Measurements from ENCODE around the gene DEPDC7. TPM values are rescaled to one million over a fixed set of nuclear protein-coding genes. Genes with fewer than 3 reads are reported as not detected.

The DEPDC7 gene
- total and polyA plus RNA-seq, 2 of the 4 experiments (the other 2 are of a cell fraction), result 7.4 to 9.7 TPM

GRCh38 chr11:32990481-32990880 is 25.2 kb upstream of the DEPDC7 start:
- no peak overlapping the region for H3K4me3 ChIP-seq (ENCODE audit: insufficient read depth, low read depth, low read length)
- ATAC-seq (ENCODE audit: low read depth) (no peak), DNase-seq (no peak)
- dilution Hi-C loops (cut with HindIII; ENCODE audit: low sequenced_read_pairs, unreplicated experiment) (no loop called here), intact Hi-C loops (cut with micrococcal nuclease) (no loop called here), in situ Hi-C loops (cut with MboI; ENCODE audit: low sequenced_read_pairs) (no loop called here)
- H3K4me1 ChIP-seq (ENCODE audit: control insufficient read depth, insufficient read depth, low read length), result no peaks in the 10 kb centered on the region
- H3K4ac ChIP-seq (ENCODE audit: low read depth, low read length), result no peak overlapping the region
- H3K36me3 ChIP-seq (ENCODE audit: control insufficient read depth, insufficient read depth, low read length), result no peaks in the 10 kb centered on the region
- no peaks in the 10 kb centered on the region for H3K79me1 ChIP-seq (ENCODE audit: low read depth in 1 of 2, low read length in 2 of 2)
- H4K5ac ChIP-seq (ENCODE audit: low read depth, low read length), result no peak overlapping the region
- peaks cover 4% of the 10 kb centered on the region for H3K9me3 ChIP-seq (ENCODE audit: control insufficient read depth, insufficient read depth, low read length)
- H2BK20ac ChIP-seq (ENCODE audit: low read depth, low read length), result no peak overlapping the region
- TF ChIP-seq POLR2A (IDR thresholded peaks at IDR 0.05; ENCODE audit: low read depth, low read length), result no peak
- WGBS, 2 experiments (ENCODE audit: extremely low coverage in 2 of 2, insufficient read length in 1 of 2), result no CpG with 5 or more reads among the region's 1 CpG
- no peak overlapping the region for H4K8ac ChIP-seq (ENCODE audit: low read depth in 2 of 2, low read length in 2 of 2)
- H3K27ac ChIP-seq (ENCODE audit: insufficient read depth, low read length), result no peak overlapping the region
- H4K91ac ChIP-seq (ENCODE audit: insufficient read depth, low read depth, low read length), result no peak overlapping the region
- no peak overlapping the region for H2BK120ac ChIP-seq (ENCODE audit: low read depth, low read length)
- H2AFZ ChIP-seq (replicated peaks; ENCODE audit: low read length, poor library complexity), result no peak overlapping the region
- no peak overlapping the region for H3K18ac ChIP-seq (ENCODE audit: low read depth, low read length)
- no peak overlapping the region for H3K56ac ChIP-seq (ENCODE audit: extremely low read depth, insufficient read depth, low read length)
- no TSS peak for BruUV-seq (replicated peaks)
- H2BK5ac ChIP-seq (ENCODE audit: low read depth, low read length, poor library complexity, severe bottlenecking), result no peak overlapping the region
- H3K4me2 ChIP-seq (ENCODE audit: low read depth, low read length), result no peak overlapping the region
- CTCF ChIA-PET, result no interaction called here
- no peaks in the 10 kb centered on the region for H3K9me1 ChIP-seq (ENCODE audit: insufficient read depth, low read length)
- H2AK9ac ChIP-seq (replicated peaks; ENCODE audit: low read depth, low read length, poor library complexity), result no peak overlapping the region
- no peaks in the 10 kb centered on the region for H3K27me3 ChIP-seq (ENCODE audit: control insufficient read depth, insufficient read depth, low read length)
- H3K9ac ChIP-seq (ENCODE audit: low read depth, low read length), result no peak overlapping the region
- H2BK15ac ChIP-seq (ENCODE audit: low read depth, low read length), result no peak overlapping the region
- H4K20me1 ChIP-seq (ENCODE audit: insufficient read depth, low read length), result no peaks in the 10 kb centered on the region
- H3K14ac ChIP-seq (replicated peaks; ENCODE audit: low read depth, low read length), result no peak overlapping the region
- POLR2A ChIA-PET (ENCODE audit: unreplicated experiment), result interaction anchor here (0.6 kb wide), 1 partner anchor 79 kb away, joined by 3 read pairs; no protein-coding TSS in a partner anchor
- no peak overlapping the region for H3K23ac ChIP-seq (ENCODE audit: low read depth, low read length)
- H2AK5ac ChIP-seq (ENCODE audit: low read depth, low read length), result no peak overlapping the region

All from IMR-90 (cell line).